DND-41 (cell line): ENCODE data around the gene DBNL.

Source experiments
- EZH2 ChIP-seq: IDR thresholded peaks from 3 replicates; pipeline ENCODE4 v1.6.1; 2012; ENCODE audit warnings: borderline replicate concordance, low read depth, mild to moderate bottlenecking, moderate library complexity, low read length, inconsistent platforms; ENCODE audit not compliant: severe bottlenecking
- TF ChIP-seq, protein P1 (sequence below): IDR thresholded peaks from 2 replicates; pipeline ENCODE4 v1.5.1; 2012; ENCODE audit warnings: borderline replicate concordance, low read length, moderate library complexity, mild to moderate bottlenecking; ENCODE audit not compliant: poor library complexity, severe bottlenecking; ENCODE audit errors: extremely low read depth

DNA sequence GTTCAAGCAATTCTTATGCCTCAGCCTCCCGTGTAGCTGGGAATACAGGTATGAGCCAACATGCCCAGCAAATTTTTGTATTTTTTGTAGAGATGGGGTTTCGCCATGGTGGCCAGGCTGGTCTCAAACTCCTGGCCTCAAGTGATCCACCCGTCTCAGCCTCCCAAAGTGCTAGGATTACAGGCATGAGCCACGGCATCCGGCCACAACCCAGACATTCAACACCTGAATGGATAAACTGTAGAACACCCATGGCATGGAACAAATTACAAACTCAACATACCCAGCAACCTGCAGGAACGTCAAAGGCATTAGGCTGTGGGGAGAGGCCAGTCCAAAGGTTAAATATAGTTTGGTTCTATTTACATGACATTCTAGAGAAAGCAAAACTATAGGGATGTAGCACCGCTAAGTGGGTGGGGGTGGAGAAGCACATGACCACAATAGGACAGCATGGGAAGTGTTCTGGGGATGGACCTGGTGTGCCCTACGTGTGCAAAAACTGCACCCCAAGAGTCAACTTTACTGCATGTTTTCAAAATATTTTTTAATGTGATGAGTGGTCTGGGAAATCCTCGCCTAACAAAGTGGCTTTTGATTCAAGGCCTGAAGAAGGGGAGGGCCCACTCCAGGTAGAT is 27.3 kb downstream of the DBNL start:
- TF ChIP-seq, protein P1, sequence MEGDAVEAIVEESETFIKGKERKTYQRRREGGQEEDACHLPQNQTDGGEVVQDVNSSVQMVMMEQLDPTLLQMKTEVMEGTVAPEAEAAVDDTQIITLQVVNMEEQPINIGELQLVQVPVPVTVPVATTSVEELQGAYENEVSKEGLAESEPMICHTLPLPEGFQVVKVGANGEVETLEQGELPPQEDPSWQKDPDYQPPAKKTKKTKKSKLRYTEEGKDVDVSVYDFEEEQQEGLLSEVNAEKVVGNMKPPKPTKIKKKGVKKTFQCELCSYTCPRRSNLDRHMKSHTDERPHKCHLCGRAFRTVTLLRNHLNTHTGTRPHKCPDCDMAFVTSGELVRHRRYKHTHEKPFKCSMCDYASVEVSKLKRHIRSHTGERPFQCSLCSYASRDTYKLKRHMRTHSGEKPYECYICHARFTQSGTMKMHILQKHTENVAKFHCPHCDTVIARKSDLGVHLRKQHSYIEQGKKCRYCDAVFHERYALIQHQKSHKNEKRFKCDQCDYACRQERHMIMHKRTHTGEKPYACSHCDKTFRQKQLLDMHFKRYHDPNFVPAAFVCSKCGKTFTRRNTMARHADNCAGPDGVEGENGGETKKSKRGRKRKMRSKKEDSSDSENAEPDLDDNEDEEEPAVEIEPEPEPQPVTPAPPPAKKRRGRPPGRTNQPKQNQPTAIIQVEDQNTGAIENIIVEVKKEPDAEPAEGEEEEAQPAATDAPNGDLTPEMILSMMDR = no peak
- TF ChIP-seq EZH2 = no peak
